Vagina (tissue), 2 donors: ENCODE results near the gene IRS2.

Experiments
- POLR2A ChIP-seq, 2 donors: fragments of 450-650 bp; IDR thresholded peaks; one replicate each; pipeline ENCODE4 v1.6.1; 2017; ENCODE audit warnings: antibody characterized with exemption in 2 of 2, mild to moderate bottlenecking in 2 of 2, moderate library complexity in 2 of 2
- POLR2AphosphoS5 ChIP-seq, 2 donors: sonication (generic); formaldehyde crosslinking; IDR thresholded peaks; one replicate each; pipeline ENCODE4 v1.9.0; 2017; ENCODE audit warnings: antibody characterized with exemption in 2 of 2, mild to moderate bottlenecking in 2 of 2, low read depth in 1 of 2; ENCODE audit not compliant: insufficient read depth in 1 of 2
- TF ChIP-seq, protein P1 (sequence below), 3 experiments: fragments of 450-650 bp in 2 of 3; fragments of 200-600 bp in 1 of 3; sonication (generic) in 1 of 3; IDR thresholded peaks; one replicate each; pipeline ENCODE4 v1.5.1; 2017 to 2019; ENCODE audit warnings: antibody characterized with exemption in 3 of 3, mild to moderate bottlenecking in 2 of 3, moderate library complexity in 2 of 3

DNA sequence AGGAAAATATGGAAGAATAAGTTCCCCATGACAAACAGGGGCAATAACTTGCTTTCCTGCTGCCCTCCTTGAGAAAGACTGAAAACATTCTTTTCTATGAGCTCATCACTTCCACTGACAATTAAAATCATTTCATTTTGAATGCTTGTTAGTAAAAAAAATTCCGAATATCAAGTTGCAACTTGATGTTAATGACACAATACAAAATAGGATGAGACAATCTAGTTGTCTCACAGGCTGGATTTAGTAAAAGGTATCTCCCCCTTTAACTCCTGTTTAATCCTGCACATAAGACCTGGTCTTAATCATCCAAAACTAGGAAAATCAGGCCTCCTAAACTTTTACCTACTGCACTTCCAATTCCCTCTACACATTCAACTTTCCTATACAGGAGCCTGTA lies 24.7 kb downstream of the IRS2 start:
- TF ChIP-seq, protein P1, sequence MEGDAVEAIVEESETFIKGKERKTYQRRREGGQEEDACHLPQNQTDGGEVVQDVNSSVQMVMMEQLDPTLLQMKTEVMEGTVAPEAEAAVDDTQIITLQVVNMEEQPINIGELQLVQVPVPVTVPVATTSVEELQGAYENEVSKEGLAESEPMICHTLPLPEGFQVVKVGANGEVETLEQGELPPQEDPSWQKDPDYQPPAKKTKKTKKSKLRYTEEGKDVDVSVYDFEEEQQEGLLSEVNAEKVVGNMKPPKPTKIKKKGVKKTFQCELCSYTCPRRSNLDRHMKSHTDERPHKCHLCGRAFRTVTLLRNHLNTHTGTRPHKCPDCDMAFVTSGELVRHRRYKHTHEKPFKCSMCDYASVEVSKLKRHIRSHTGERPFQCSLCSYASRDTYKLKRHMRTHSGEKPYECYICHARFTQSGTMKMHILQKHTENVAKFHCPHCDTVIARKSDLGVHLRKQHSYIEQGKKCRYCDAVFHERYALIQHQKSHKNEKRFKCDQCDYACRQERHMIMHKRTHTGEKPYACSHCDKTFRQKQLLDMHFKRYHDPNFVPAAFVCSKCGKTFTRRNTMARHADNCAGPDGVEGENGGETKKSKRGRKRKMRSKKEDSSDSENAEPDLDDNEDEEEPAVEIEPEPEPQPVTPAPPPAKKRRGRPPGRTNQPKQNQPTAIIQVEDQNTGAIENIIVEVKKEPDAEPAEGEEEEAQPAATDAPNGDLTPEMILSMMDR (IDR thresholded peaks at IDR 0.05) = no peak
- no peak for TF ChIP-seq POLR2AphosphoS5 (IDR thresholded peaks at IDR 0.05; ENCODE audit: insufficient read depth in 1 of 2, low read depth in 1 of 2)
- TF ChIP-seq POLR2A (IDR thresholded peaks at IDR 0.05) = no peak
